Trophoblast cell (in vitro differentiated cells and primary cell): Measurements from ENCODE around the gene PLA1A.
A peak's percentile ranks its signal among the peaks of the same experiment; 100 is the strongest.

Experiments
- DNase-seq, 2 donors: peaks; one replicate each; pipeline ENCODE4 v3.0.0-alpha.2; 2016
- H2AFZ ChIP-seq: 2 replicates; pipeline ENCODE4 v1.6.1; 2013; ENCODE audit warnings: low read length, moderate library complexity, mild to moderate bottlenecking; ENCODE audit not compliant: insufficient read depth, poor library complexity
- H2AK5ac ChIP-seq: 2 replicates; pipeline ENCODE4 v1.6.1; 2013; ENCODE audit warnings: mild to moderate bottlenecking, low read length
- H2BK120ac ChIP-seq: 2 replicates; pipeline ENCODE4 v1.6.1; 2013; ENCODE audit warnings: low read length, mild to moderate bottlenecking, moderate library complexity; ENCODE audit not compliant: insufficient read depth, poor library complexity
- H2BK12ac ChIP-seq: 2 replicates; pipeline ENCODE4 v1.6.1; 2013; ENCODE audit warnings: mild to moderate bottlenecking, low read length, moderate library complexity
- H2BK5ac ChIP-seq: 2 replicates; pipeline ENCODE4 v1.6.1; 2013; ENCODE audit warnings: low read length, low read depth, moderate library complexity, mild to moderate bottlenecking; ENCODE audit not compliant: poor library complexity
- H3K14ac ChIP-seq: 2 replicates; pipeline ENCODE4 v1.6.1; 2013; ENCODE audit warnings: mild to moderate bottlenecking, low read length
- H3K18ac ChIP-seq: 2 replicates; pipeline ENCODE4 v1.6.1; 2013; ENCODE audit warnings: mild to moderate bottlenecking, low read length
- H3K23ac ChIP-seq: 2 replicates; pipeline ENCODE4 v1.6.1; 2013; ENCODE audit warnings: low read length
- H3K27ac ChIP-seq: 2 replicates; pipeline ENCODE4 v1.5.1; 2013; ENCODE audit warnings: low read depth, mild to moderate bottlenecking, inconsistent platforms, low read length, moderate library complexity
- H3K27me3 ChIP-seq: 2 replicates; pipeline ENCODE4 v1.6.1; 2013; ENCODE audit warnings: inconsistent platforms, mild to moderate bottlenecking, low read length, moderate library complexity; ENCODE audit not compliant: insufficient read depth
- H3K36me3 ChIP-seq, 2 experiments: 1 replicate in 1 of 2; 2 replicates in 1 of 2; pipeline ENCODE4 v1.6.1; 2013; ENCODE audit warnings: low read length in 2 of 2, mild to moderate bottlenecking in 2 of 2, moderate library complexity in 1 of 2; ENCODE audit not compliant: insufficient read depth in 2 of 2, control insufficient read depth in 1 of 2
- H3K4ac ChIP-seq: 2 replicates; pipeline ENCODE4 v1.6.1; 2013; ENCODE audit warnings: low read depth, mild to moderate bottlenecking, low read length, moderate library complexity
- H3K4me1 ChIP-seq, 2 experiments: 1 replicate in 1 of 2; 2 replicates in 1 of 2; pipeline ENCODE4 v1.6.1; 2013; ENCODE audit warnings: low read length in 2 of 2, mild to moderate bottlenecking in 2 of 2, moderate library complexity in 1 of 2; ENCODE audit not compliant: insufficient read depth in 2 of 2, control insufficient read depth in 1 of 2
- H3K4me2 ChIP-seq: 2 replicates; pipeline ENCODE4 v1.6.1; 2013; ENCODE audit warnings: inconsistent platforms, mild to moderate bottlenecking, low read length, moderate library complexity
- H3K4me3 ChIP-seq: 2 replicates; pipeline ENCODE4 v1.5.1; 2013; ENCODE audit warnings: mild to moderate bottlenecking, low read depth, low read length, inconsistent platforms
- H3K79me1 ChIP-seq: one replicate; pipeline ENCODE4 v1.6.1; 2013; ENCODE audit warnings: low read length
- H3K79me2 ChIP-seq: 2 replicates; pipeline ENCODE4 v1.6.1; 2013; ENCODE audit warnings: low read length, mild to moderate bottlenecking; ENCODE audit not compliant: control insufficient read depth, insufficient read depth, poor library complexity
- H3K9ac ChIP-seq: 2 replicates; pipeline ENCODE4 v1.6.1; 2013; ENCODE audit warnings: mild to moderate bottlenecking, low read length
- H3K9me3 ChIP-seq: 2 replicates; pipeline ENCODE4 v1.6.1; 2013; ENCODE audit warnings: low read depth, mild to moderate bottlenecking, control low read depth, inconsistent platforms, low read length; ENCODE audit not compliant: insufficient read depth
- H4K12ac ChIP-seq: 2 replicates; pipeline ENCODE4 v1.6.1; 2013; ENCODE audit warnings: low read depth, mild to moderate bottlenecking, low read length, moderate library complexity
- H4K8ac ChIP-seq: 2 replicates; pipeline ENCODE4 v1.6.1; 2013; ENCODE audit warnings: low read depth, mild to moderate bottlenecking, low read length, moderate library complexity
- H4K91ac ChIP-seq: one replicate; pipeline ENCODE4 v1.6.1; 2013; ENCODE audit warnings: low read depth, mild to moderate bottlenecking, low read length, moderate library complexity
- WGBS: extraction: QIAGEN DNeasy Blood & Tissue Kit; methylation state at CpG from one replicate; pipeline ENCODE4 v1.1.7; 2013; ENCODE audit warnings: missing lambda C conversion rate; ENCODE audit not compliant: insufficient read length, insufficient coverage; ENCODE audit errors: extremely low coverage; 5-methylcytosine and 5-hydroxymethylcytosine counted together

PLA1A gene

GRCh38 chr3:119570229-119570628 is 27.5 kb upstream of the PLA1A start:
- peak in 1 of 2 donors; percentile 41 for DNase-seq
- no peak overlapping the region for H2AK5ac ChIP-seq
- H2AFZ ChIP-seq: no peak overlapping the region
- H2BK120ac ChIP-seq: no peak overlapping the region
- H4K91ac ChIP-seq: no peak overlapping the region
- H3K9me3 ChIP-seq: no peaks in the 10 kb centered on the region
- H2BK5ac ChIP-seq: no peak overlapping the region
- H4K8ac ChIP-seq: no peak overlapping the region
- H3K4ac ChIP-seq: no peak overlapping the region
- H2BK12ac ChIP-seq: no peak overlapping the region
- no peaks in the 10 kb centered on the region for H3K27me3 ChIP-seq
- H3K36me3 ChIP-seq: no peaks in the 10 kb centered on the region
- H4K12ac ChIP-seq: no peak overlapping the region
- H3K79me2 ChIP-seq: no peaks in the 10 kb centered on the region
- H3K4me1 ChIP-seq: peaks cover 0 to 3% of the 10 kb centered on the region in 2 experiments
- no peak overlapping the region for H3K9ac ChIP-seq
- H3K4me3 ChIP-seq: no peak overlapping the region
- H3K4me2 ChIP-seq: no peak overlapping the region
- no peak overlapping the region for H3K18ac ChIP-seq
- no peaks in the 10 kb centered on the region for H3K79me1 ChIP-seq
- H3K27ac ChIP-seq: no peak overlapping the region
- H3K23ac ChIP-seq: no peak overlapping the region
- H3K14ac ChIP-seq: no peak overlapping the region
- no CpG with 5 or more reads among the region's 5 CpGs for WGBS

- DNase-seq: peak; percentile 89 to 98
- H3K79me2 ChIP-seq: no peaks in the 10 kb centered on the region
- no peak overlapping the region for H4K12ac ChIP-seq
- no peaks in the 10 kb centered on the region for H3K36me3 ChIP-seq
- no peak overlapping the region for H3K27ac ChIP-seq
- H3K4me1 ChIP-seq: peaks cover 0 to 3% of the 10 kb centered on the region in 2 experiments
- WGBS: no CpG with 5 or more reads among the region's 1 CpG
- no peak overlapping the region for H2BK12ac ChIP-seq
- H3K18ac ChIP-seq: no peak overlapping the region
- H4K8ac ChIP-seq: no peak overlapping the region
- H3K9ac ChIP-seq: no peak overlapping the region
- H2BK120ac ChIP-seq: no peak overlapping the region
- H3K79me1 ChIP-seq: no peaks in the 10 kb centered on the region
- H3K27me3 ChIP-seq: no peaks in the 10 kb centered on the region
- H3K9me3 ChIP-seq: no peaks in the 10 kb centered on the region
- no peak overlapping the region for H3K4me2 ChIP-seq
- H2AFZ ChIP-seq: no peak overlapping the region
- no peak overlapping the region for H2AK5ac ChIP-seq
- no peak overlapping the region for H3K14ac ChIP-seq
- no peak overlapping the region for H3K4me3 ChIP-seq
- H2BK5ac ChIP-seq: no peak overlapping the region
- H4K91ac ChIP-seq: no peak overlapping the region
- no peak overlapping the region for H3K23ac ChIP-seq
- H3K4ac ChIP-seq: no peak overlapping the region
These were observed 26.5 kb upstream of the PLA1A start for GRCh38 chr3:119571230-119571629.

GRCh38 chr3:119571688-119572087 is 26.0 kb upstream of the PLA1A start:
- H3K4me3 ChIP-seq: no peak overlapping the region
- no peaks in the 10 kb centered on the region for H3K27me3 ChIP-seq
- DNase-seq: peak; percentile 65 to 68
- H3K14ac ChIP-seq: no peak overlapping the region
- H3K79me1 ChIP-seq: no peaks in the 10 kb centered on the region
- H3K9me3 ChIP-seq: no peaks in the 10 kb centered on the region
- H3K23ac ChIP-seq: no peak overlapping the region
- no peak overlapping the region for H3K4ac ChIP-seq
- H2AK5ac ChIP-seq: no peak overlapping the region
- H2AFZ ChIP-seq: no peak overlapping the region
- no peaks in the 10 kb centered on the region for H3K36me3 ChIP-seq
- no peak overlapping the region for H3K9ac ChIP-seq
- H2BK5ac ChIP-seq: no peak overlapping the region
- H2BK120ac ChIP-seq: peak overlapping the region; percentile 35
- no peak overlapping the region for H3K18ac ChIP-seq
- H3K4me1 ChIP-seq: peaks cover 0 to 3% of the 10 kb centered on the region in 2 experiments
- no peak overlapping the region for H3K27ac ChIP-seq
- H4K91ac ChIP-seq: no peak overlapping the region
- H3K79me2 ChIP-seq: no peaks in the 10 kb centered on the region
- H4K8ac ChIP-seq: no peak overlapping the region
- H3K4me2 ChIP-seq: no peak overlapping the region
- H4K12ac ChIP-seq: no peak overlapping the region
- no peak overlapping the region for H2BK12ac ChIP-seq
- WGBS: no CpG with 5 or more reads among the region's 5 CpGs

- Histone ChIP-seq H3K9ac (no peak overlapping the region), H4K91ac (no peak overlapping the region), H3K9me3 (no peaks in the 10 kb centered on the region), H3K4me1 (peaks cover 0 to 10% of the 10 kb centered on the region in 2 experiments), H3K36me3 (no peaks in the 10 kb centered on the region), H2BK12ac (no peak overlapping the region), H3K4me3 (no peak overlapping the region), H2AK5ac (no peak overlapping the region), H3K23ac (no peak overlapping the region), H3K79me1 (peaks cover 11% of the 10 kb centered on the region), H3K27me3 (no peaks in the 10 kb centered on the region), H3K4ac (no peak overlapping the region), H2BK5ac (no peak overlapping the region), H4K8ac (no peak overlapping the region), H3K18ac (no peak overlapping the region), H4K12ac (no peak overlapping the region), H3K14ac (no peak overlapping the region), H3K4me2 (no peak overlapping the region), H2AFZ (no peak overlapping the region), H2BK120ac (no peak overlapping the region), H3K79me2 (peaks cover 9% of the 10 kb centered on the region), H3K27ac (no peak overlapping the region)
- DNase-seq: no peak
These were observed 22.2 kb upstream of the PLA1A start for GRCh38 chr3:119575507-119575906.
